Fibroblast of skin of scalp (primary cell): ENCODE results near the gene EVC.
"Not testable (repeated sequence)": the region's sequence is repeated elsewhere in the genome, so short reads cannot be mapped to it uniquely, and the experiment has no call there.

Experiments used
- DNase-seq: peaks from one replicate; pipeline ENCODE4 v3.0.0-alpha.2; 2013

The EVC gene

DNA sequence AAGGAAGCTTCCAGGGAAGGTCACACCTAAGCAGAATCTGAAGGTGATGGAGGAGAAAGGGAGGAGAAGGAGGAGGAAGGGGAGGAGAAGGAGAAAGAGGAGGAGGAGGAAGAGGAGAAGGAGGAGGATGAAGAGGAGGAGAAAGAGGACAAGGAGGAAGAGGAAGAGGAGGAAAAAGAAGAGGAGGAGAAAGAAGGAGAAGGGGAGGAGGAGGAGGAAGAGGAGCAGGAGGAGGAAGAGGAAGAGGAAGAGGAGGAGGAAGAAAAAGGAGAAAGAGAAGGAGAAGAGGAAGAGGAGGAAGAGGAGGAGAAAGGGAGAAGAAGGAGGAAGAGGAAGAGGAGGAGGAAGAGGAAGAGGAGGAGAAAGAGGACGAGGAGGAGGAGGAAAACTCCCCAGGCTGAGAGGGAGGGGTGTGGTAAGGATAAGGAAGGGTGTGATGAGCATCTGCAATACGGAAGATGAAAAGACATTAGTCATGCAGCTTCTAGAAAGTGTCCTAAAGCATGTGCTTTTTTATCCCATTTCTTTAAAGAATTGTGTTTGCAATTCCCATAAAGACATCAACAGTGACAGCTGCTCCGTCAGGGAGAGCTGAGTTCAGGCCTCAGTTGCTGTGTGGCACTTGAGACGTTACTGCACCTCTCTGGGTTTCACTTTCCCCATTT lies 140.8 kb downstream of the EVC start:
- no peak for DNase-seq

DNA sequence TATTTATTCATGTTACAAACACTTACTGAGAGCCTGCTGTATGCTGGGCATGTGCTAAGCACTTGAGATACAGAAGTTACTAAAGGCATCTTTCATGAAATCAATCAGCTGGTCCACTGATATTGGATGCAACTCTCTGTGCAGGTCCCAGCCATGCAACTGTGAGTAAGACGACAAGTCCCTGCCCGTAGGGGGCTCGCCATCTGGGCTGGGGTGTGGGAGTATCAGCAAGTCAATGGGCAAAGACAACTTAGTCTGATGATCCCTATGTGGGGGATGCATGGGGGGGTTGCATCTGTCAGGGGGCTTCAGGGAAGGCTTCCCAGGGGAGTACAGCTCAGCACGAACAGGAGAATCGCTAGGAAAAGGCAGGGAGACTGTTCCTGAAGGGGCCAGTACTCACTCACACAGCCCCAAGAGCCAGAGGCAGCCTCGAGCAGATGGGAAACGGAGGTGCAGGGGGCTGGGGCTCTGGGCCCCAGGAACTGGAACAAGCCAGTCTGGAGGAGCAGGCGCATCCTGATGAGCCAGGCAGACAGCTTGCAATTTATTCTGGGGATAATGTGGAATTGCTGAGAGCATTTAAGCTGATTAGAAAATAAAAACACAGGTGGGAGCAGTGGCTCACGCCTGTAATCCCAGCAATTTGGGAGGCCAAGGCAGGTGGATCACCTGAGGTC lies 141.7 kb downstream of the EVC start:
- no peak for DNase-seq

DNA sequence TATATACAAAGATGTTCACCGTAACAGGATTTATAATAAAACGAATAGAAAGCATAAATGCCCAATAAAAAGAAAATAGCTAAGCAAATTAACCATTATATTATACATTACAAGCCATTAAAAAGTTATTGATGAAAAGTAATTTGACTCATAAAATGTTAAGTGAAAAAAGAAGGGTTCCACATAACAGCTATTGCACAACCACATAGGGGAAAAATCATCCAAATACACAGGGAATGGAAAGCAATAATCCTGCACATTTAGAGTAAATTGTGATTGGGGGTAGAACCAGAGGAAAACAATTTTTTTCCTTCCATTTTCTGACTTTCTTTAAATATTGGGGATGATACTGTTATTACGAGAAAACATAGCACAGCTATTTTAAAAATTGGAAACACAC lies 143.9 kb downstream of the EVC start:
- no peak for DNase-seq

DNA sequence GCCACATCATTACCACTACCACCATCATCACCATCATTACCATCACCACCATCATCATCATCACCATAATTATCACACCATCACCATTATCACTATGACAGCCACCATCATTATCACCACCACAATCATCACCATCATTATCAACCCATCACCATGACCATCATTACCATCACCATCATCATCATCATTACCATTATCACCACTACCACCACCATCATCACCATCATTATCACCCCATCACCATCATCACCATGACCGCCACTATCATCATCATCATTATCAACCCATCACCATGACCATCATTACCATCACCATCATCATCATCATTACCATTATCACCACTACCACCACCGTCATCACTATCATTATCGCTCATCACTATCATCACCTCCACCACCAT lies 145.4 kb downstream of the EVC start:
- not testable (repeated sequence) for DNase-seq

DNA sequence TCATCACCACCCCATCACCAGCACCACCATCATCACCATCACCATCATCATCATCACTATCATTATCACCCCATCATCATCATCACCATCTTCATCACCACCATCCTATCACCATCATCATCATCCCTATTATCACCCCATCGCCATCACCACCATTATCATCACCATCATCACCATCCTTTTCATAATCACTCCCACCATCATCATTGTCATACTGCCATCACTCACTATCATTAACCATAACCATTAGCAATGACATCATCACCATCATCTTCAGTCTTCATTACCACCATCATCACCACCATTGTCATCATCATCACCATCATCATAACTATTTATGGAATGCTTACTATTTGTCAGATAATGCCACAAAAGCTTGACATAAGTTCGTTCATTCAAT lies 146.2 kb downstream of the EVC start:
- no peak for DNase-seq

DNA sequence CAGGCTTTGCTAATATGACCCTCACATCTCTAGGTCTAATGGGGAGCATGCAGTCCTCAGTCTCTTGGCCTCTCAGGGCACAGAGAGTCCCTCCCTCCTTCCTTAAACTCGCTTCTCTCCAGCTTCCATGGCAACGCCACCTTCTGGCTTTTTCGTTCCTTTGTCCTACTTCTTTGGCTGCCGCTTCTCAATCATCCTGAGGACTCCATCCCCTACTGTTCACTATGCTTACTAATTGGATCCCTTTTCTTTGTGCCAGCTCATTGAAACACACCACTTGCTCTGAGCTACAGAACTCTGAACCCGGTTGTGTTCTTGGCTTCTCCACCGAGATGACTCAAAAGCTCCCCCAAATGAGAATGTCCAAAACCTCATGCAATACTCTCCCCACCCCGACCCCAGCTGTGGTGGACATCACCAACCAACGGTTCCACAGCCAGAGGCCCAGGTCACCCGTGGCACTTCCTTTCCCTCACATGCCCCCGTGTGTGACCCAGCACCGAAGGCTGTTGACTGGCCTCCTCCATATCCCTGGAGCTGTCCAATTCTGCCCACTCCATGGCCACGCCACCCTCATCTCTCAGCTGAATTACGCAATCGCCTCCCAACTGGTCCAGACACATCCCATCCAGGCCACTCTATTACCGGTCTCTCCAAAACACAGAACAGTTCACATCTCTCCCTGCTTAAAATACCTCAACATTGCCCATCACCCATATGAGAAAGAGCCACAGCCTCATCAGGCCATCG lies 147.2 kb downstream of the EVC start:
- DNase-seq = no peak

DNA sequence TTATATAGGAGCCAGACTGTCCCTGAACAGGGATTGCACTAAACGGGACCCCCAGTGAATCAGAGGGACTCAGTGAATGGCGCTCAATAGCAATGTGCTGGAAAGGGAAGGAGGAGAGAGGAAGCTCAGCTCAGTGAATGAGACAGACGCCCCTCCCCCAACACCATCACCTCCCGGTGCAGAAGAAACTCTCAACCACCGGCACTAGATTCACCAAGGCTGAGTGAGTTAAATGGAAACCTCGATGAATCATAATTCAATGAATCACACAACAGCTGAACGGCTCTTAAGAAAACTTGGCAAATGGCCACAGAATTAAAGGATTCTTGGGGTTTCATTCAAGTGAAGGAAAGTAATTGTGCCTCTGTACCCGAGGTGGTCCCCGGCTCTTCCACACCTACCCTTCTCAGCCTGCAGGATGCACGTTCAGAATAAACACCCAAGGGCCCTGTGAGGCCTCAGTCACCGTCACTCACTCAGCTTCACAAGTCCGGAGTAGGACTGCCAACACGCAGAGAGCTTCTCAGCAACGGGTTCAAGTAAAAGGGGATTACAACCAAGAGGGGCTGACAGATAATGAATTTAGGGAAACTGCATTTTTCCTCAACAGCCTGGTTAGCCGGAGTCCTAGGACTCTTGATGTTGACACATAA lies 152.6 kb downstream of the EVC start:
- peak; percentile 90 for DNase-seq
